Amygdala (tissue), 56 donors: ENCODE measurements around the gene CDK5.
A peak's percentile ranks its signal among the peaks of the same experiment; 100 is the strongest.
"Not testable (repeated sequence)": the region's sequence is repeated elsewhere in the genome, so short reads cannot be mapped to it uniquely, and the experiment has no call there.

Experiments
- DNase-seq, 56 donors: peaks; one replicate each; lab custom pipeline; 2025; lab: John Stamatoyannopoulos, UW

Gene CDK5

GRCh38 chr7:151039850-151040548 is 17.7 kb downstream of the CDK5 start:
- no peak for DNase-seq

GRCh38 chr7:151038951-151039849 is 18.5 kb downstream of the CDK5 start:
- peak in 2 of 56 donors; percentile 25 to 50 for DNase-seq

GRCh38 chr7:151035902-151036301 is 21.8 kb downstream of the CDK5 start:
- no peak for DNase-seq

GRCh38 chr7:151035026-151035717 is 22.5 kb downstream of the CDK5 start:
- no peak for DNase-seq

GRCh38 chr7:151034312-151035025 is 23.2 kb downstream of the CDK5 start:
- no peak for DNase-seq

GRCh38 chr7:151033864-151034249 is 23.8 kb downstream of the CDK5 start:
- no peak for DNase-seq

- no peak for DNase-seq
Measured at GRCh38 chr7:151032936-151033863, 24.5 kb downstream of the CDK5 start.

- no peak for DNase-seq
Measured at GRCh38 chr7:151031011-151031410, 26.7 kb downstream of the CDK5 start.

- no peak for DNase-seq
Measured at GRCh38 chr7:151028948-151029501, 28.7 kb downstream of the CDK5 start.

- peak; percentile 84 to 99 (median 96) for DNase-seq
Measured at GRCh38 chr7:151028131-151028947, 29.4 kb downstream of the CDK5 start, which contains the start of gene ABCB8. ABCB8 (plus strand) TSS chr7:151028450; CDS start chr7:151028516, 66 bp downstream.

- DNase-seq: not testable (repeated sequence)
Measured at GRCh38 chr7:151027728-151028130, 30.0 kb downstream of the CDK5 start.

GRCh38 chr7:151026771-151027727 is 30.6 kb downstream of the CDK5 start:
- not testable (repeated sequence) for DNase-seq

GRCh38 chr7:151025924-151026671 is 31.6 kb downstream of the CDK5 start:
- no peak for DNase-seq

GRCh38 chr7:151024435-151025056 is 33.2 kb downstream of the CDK5 start, which contains the start of gene ATG9B:
ATG9B (minus strand) TSS chr7:151024494; CDS start chr7:151024423, 71 bp downstream.
- DNase-seq: no peak

GRCh38 chr7:151023232-151023631 is 34.5 kb downstream of the CDK5 start:
- no peak for DNase-seq
